HG03439 (cell line): Measurements from ENCODE around the gene TMEM125.

Source experiments
- ATAC-seq: cut with Tn5 transposase; IDR thresholded peaks from one replicate; pipeline ENCODE4 v1.9.1; 2021; ENCODE audit warnings: mild to moderate bottlenecking, moderate library complexity; ENCODE audit not compliant: unreplicated experiment

TMEM125 gene

DNA sequence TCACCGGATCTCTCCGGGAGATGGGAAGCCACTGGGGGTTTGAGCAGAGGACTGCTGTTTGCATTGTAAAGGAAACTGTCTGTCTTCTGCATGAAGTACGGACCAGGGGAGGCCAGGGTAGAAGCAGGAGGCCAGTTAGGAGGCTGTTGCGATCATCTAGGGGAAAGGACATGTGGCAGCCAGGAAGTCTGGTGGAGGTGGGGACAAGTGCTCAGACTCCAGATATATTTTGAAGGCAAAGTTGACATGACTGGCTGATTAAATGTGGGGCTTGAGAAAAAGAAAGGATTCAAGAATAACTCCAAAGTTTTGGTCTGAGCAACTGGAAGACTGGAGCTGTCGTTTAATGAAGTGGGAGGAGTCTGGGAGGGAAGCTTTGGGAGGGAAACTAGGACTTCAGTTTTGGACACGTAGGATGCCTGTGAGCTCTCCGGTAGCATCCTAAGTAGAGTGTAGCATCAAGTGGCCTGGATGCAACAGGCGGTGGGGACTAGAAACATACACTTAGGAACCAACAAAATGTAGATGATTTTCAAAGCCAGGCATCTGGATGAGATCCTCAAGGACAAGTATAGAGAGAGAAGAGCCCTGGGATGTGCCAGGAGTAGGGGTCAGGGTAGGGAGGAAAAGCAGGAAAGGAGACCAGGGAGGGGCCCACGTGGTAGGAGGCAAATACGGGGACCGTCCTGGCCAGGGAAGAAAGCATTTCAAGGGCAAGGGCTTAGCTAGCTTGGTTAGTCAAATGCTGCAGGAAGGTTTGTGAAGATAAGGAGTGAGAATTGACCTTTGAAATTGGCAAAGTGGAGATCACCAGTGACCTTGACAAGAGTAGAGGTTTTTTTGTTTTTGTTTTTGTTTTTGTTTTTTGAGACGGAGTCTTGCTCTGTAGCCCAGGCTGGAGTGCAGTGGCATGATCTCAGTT is 19.3 kb downstream of the TMEM125 start:
- no peak for ATAC-seq

DNA sequence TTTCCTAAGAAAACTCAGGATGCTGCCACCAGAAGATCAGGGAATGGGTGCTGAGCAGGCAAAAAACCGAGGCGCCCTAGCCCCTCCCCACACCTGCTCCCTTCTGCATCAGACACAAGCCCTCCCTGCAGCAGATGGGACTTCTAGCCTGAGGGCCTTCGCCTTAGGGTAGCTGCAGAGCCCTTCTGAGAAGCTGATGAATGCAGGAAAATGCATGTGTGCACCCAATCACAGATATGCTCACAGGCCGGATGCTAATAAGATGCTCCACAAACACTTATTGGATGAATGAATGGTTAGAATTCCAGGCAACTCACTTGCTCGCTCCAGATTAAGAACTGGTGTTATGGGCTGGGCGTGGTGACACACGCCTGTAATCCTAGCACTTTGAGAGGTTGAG is 22.4 kb downstream of the TMEM125 start:
- ATAC-seq: no peak

DNA sequence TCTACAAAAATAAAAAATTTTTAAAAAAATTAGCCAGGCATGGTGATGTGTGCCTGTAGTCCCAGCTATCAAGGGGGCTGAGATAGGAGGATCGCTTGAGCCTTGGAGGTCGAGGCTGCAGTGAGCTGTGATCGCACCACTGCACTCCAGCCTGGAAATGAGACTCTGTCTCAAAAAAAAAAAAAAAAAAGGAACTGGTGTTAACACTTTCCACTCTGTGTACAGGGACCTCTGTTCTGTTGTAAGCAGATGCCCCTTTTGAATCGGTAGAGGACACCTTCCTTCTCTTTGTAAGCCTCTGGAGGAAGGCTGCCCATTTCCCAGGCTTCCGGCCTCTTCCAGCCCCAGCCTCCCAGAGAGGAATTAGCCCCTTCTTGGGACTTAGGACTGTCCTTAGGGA is 22.9 kb downstream of the TMEM125 start:
- ATAC-seq: no peak

DNA sequence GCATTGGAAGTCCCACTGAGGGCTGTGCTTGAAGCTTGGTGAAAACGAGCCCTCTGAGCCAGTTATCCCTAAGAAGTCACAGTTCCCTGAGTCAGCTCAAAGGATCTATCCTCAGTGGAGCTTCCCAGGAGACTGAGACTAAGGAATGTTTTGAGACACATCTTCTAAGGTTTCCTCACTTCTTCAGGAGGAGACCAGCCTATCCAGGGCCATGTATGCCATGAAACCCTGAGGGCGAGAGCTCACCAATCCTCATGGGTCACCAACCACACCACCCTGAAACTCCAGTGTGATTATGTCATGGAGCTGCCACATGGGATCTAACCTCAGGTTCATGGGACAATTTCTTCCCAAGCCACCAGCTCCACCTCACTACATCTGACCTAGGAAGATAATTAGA is 23.4 kb downstream of the TMEM125 start:
- ATAC-seq: no peak

DNA sequence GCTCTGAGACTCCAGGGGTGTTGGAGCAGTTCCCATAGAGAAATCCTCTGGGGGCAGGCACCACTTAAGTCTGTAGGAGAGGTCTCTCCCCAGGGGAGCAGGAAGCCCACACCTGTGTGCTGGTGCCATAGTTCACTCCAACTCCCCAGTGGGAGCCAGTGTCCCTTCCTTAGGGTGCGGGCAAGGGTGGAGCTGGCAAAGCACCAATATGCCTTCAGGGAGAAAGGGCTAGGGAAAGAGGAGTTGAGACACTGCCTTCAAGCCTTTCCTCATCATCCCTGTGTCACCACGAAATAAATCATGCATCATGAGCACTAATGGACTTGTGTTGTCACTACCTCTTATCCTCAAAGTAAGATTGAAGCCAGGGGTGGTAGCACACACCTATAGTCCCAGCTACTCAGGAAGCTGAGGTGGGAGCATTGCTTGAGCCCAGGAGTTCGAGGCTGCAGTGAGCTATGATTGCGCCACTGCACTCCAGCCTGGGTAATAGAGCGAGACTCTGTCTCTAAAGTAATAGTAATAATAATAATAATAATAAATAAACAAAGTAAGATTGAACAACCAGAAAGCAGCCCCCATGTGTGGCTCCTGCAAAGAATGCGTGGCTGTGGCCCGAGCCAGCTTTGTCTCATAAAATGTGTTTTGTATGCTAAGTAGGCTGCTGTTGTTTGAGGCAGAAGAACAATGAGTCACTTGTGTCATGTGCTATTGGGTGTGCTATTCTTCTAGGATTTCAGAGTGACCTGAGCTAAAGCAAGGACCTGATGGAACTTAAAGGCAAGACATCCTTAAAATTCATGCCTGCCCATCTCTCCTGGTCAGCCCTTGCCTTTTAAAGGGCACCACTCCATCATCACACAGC is 24.3 kb downstream of the TMEM125 start:
- ATAC-seq: no peak

DNA sequence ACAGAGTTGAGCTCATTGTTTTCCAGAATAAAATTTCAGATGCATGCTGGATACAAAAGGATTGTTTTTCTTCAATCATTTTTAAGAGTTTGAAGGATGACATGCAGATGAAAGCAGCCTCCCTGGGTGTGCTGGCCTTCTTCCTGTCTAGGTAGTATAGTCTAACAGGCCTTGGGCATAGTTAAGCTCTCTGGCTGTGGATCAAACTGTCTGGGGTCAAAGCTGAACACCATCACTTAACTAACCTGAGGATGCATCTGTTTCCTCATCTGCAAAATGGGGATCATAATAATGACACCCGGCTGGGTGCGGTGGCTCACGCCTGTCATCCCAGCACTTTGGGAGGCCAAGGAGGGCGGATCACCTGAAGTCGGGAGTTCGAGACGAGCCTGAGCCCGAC is 25.0 kb downstream of the TMEM125 start:
- no peak for ATAC-seq

DNA sequence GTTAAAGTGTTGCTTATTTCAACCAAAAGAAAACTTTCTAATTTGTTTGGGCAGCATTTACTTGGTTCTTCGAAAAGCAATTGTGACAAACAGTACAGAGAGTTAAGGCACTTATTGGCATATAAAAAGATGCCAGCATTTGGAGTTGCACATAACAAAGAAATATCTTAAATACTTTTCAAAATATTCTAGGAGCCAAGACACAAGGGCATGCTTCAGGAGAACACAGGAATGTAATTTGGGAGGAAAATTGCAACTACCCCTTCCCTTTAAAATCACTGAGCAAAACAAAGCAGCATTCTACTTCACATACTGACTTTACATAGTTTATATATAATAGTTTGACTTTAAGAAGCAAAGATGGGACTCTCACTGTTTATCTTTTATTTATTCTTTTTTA is 26.4 kb downstream of the TMEM125 start:
- no peak for ATAC-seq

DNA sequence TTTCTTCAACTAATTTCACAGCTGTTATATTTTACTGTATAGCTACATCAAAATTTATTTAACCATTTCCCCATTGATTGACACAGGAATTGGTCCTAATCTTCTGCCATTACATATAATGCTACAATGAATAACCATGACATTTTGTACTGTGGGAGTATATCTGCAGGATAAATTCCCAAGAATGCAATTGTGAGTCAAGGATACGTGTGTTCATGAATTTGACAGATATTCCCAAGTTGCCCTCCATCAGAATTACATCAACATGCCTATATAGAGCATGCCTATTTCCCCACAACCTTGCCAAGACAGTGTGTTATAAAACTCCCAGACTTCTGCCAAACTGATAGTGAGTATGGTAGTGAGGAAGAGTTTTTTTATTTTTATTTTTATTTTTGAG is 28.3 kb downstream of the TMEM125 start:
- ATAC-seq: no peak

DNA sequence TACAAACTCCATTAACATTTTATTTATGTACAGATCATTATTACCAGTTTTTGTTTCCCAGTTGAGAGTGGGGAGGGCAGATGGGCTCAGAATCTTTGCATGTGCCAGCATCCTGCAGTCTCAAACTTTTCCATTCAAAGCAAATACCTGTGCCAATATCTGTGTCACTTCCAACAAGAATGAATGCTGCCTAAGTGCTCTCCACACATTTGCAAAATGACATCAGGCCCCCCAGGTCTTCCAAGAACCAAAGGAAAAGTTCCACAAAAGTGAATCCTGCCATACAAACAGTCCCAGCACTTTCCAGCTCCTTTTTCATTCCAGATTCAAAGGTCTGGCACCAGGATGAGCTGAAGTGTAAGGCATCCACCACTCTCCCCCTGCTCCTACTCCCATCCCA is 29.3 kb downstream of the TMEM125 start:
- no peak for ATAC-seq

DNA sequence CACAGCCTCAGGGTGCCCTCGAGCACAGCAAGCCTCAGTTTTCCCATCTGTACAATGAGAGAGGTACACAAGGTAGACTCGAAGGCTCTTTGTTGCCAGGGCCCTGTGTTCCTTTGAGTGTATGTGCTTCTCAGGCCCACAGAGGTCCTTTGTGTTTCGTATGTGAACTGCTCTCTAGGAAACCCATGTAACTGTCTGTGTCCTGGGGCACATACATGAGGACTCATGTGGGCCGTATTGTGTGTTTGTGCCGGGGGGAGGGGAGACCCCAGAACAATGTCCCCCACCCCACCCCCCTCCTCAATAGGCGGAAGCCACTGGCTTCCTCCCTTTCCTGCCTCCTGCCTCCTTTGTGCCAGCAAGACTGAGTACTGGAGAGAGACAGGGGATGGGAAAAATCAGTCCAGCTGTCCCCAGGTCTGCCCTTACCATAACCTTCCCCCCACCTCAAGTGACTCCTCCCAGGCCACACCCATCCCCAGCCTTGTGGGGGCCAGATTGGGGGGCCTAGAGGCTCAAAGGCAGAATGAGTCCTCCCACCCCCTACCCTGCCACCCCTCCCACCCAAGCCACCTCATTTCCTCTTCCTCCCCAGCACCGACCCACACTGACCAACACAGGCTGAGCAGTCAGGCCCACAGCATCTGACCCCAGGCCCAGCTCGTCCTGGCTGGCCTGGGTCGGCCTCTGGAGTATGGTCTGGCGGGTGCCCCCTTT is 30.8 kb downstream of the TMEM125 start, which contains the start of gene TIE1:
Gene TIE1, plus strand, starts transcription at position 605 of the 717 bp plus-strand sequence. Its CDS starts 90 bp downstream, at position 695.
- ATAC-seq: no peak

DNA sequence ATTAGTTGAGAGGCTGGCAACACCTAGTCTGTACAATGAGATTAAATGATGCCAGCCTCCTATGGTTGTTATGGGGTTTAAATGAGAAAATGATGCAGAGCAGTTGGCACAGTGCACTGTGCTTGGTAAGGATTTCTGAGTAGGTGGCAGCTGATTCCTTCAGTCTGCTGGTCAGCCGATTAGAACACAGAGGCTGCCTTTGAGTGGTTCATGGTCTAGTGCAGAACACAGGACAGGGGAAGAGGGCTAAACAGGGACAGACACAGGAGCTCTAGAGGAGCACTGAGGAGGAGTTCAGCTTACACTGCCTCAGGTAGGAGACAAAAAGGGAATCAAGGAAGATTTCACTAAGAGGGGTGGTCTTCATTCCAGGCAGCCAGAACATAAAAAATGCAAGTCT is 32.4 kb downstream of the TMEM125 start:
- no peak for ATAC-seq

DNA sequence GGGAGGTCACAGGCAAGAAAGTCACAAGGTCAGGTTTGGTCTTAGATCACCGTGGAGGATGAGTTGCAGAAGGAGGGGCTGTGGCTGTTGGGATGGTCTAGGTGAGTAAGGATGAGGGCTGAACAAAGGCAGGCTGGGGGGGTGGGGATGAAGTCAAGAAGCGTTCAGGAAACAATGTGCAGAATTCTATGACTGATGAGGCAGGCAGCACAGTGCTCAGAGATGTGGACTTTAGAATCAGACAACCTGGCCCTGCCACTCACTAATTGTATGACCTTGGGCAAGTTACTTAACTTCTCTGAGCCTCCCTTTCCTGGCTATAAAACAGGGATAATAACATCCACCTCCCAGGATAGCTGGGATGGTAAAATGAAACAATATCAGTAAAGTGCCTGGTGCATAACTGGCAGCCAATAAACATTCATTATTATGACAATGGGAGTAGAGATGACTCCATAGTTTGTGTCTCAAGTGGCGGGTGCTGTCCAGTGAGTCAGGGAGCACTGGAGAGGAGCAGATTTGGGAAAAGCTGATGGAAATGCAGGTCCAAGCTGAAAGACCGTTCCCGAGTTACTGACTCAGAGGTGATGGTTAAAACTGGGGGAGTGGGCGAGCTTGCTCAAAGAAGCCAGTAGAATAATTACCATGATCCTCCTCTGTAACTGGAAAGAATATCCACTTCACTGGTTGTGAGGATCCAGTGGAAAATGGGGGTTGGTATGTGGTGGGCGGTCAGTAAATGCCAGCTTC is 33.1 kb downstream of the TMEM125 start:
- no peak for ATAC-seq

DNA sequence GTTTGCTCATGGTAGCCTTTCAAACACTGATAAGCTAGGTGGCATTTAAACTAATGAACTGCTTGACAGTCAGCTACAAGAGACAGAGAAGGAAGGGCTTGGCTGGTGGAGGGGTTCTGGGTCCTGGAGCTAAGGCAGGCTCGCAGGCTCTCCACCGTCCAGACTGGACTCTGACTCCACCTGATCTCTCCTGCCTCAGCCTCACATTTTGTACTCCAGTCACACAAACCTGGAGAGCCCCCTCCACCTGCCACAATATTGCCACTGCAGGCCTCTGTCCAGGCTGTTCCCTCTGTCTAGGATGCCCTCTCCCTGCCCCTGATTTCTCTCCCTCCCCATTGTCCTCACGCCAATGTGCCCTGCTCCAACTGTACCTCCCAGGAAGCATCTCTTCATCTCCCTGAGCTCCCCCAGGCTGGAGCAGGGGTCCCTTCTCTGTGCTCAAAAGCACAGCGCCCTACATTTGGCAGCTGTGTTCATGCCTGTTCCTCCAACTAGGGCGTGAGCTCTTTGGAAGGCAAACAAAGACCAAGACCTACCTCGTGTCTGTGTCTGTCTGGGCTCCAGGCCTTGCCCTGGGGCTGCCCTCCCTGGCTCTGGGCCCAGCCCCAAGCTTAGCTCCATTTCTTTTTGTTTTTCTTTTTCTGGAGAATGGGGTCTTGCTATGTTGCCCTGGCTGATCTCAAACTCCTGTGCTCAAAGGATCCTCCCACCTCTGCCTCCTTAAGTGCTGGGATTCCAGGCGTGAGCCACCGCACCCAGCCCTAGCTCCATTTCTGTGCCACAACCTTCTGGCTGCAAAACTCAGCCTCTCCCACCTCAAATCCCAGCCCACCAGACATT is 33.9 kb downstream of the TMEM125 start:
- no peak for ATAC-seq

DNA sequence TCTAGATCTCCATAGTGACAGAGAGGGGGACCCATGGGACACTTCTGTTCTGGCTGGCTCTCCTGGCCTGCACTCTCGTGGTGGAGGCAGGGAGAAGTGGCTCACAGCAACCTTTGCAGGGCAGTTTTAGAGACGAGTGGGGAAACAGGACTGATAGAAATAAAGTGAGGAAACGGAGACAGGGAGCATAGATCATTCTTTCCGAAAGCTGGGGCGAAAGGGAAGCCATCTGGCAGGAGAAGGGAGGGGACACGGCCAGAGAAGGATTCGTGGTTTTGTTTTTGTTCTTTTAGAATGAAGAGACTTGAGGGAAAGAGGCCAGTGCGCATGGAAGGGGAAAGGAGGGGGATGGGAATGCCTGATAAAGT is 34.5 kb downstream of the TMEM125 start:
- no peak for ATAC-seq

DNA sequence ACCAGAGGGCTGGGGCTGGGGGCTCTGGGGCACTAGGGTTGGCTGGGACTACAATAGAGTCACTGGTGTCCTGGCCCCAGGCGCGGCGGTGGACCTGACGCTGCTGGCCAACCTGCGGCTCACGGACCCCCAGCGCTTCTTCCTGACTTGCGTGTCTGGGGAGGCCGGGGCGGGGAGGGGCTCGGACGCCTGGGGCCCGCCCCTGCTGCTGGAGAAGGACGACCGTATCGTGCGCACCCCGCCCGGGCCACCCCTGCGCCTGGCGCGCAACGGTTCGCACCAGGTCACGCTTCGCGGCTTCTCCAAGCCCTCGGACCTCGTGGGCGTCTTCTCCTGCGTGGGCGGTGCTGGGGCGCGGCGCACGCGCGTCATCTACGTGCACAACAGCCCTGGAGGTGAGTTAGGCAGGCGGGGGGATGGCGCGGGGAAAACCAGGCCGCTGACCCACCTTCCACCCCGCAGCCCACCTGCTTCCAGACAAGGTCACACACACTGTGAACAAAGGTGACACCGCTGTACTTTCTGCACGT is 35.1 kb downstream of the TMEM125 start:
- ATAC-seq: no peak

DNA sequence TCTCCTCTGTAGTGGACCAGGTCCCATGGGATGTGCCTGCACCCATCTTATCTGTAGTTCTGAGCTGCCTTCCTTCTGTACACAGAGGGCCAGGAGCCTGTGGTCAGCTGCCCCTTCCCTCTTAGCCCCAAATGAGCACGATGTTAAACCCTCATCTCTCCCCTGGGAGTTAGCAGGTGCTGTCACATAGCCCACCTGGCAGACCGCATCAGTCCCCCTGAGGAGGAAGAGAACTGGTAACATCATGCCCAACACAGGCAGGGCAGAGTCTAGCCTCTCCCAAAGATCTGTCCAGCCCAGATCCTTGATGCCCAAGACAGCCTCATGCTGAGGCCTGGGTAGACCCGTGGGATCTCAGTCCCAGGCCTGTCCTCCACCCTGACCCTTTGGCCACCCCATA is 35.7 kb downstream of the TMEM125 start:
- ATAC-seq: no peak

DNA sequence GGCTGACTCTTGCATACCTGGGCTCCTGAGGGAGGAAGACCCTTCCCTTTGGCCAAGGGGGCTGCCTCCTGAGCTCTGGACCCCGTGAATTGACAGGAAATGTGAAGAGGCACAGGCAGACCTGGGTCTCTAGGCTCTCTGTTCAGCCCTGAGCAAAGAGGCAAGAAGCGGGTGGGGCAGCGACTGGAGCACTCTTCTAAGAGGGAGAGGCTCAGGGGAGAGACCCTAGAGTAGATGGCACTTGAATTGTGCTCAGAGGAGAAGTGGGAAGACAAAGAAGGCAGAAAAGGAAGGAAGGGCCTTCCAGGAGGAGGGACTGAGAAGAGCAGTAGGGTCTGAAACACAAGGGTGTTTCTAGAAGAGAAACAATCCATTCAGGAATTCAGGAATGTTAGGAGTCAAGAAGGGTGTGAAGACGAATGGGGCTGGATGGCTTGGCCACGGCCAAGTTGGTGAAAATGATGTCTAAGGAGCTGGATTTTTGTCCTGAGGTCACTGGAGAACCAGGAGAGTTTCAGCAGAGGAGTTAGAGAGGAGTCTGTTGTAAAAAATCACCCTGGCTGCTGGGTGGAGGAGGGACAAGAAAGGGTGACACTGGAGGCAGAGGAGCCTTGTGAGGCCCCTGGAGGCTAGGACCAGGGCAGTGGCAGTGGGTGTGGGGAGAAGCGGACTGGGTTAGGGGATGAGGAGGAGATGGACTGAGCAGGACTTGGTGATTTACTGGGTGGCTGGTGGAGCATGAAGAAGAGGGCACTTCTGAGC is 36.3 kb downstream of the TMEM125 start:
- ATAC-seq: no peak

DNA sequence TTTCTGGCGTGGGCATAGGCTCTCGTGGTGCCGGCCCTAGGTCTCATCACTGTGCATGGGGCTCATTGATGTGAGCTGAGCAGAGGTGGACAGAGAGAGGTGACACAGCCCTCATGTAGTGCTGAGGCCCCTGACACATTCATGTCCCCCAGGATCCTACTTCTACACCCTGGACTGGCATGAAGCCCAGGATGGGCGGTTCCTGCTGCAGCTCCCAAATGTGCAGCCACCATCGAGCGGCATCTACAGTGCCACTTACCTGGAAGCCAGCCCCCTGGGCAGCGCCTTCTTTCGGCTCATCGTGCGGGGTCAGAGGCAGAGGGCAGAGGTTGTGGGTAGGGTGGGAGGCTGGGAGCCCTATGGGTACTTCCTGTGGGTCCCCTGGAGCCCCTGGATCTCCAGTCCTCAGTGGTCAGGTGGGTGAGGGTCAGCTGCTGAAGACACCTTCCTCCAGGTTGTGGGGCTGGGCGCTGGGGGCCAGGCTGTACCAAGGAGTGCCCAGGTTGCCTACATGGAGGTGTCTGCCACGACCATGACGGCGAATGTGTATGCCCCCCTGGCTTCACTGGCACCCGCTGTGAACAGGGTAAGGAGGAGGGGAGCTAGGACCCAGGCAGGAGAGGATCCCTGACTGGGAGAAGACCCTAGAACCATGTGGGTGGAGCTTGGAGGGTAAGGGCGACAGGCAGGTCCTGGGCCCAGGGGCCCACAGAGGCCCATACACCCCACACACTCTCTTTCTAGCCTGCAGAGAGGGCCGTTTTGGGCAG is 37.1 kb downstream of the TMEM125 start:
- ATAC-seq: no peak
